ENCODE measurements around the gene FN1. TPM values are rescaled to one million over a fixed set of nuclear protein-coding genes. Genes with fewer than 3 reads are reported as not detected.

FN1 gene
- polyA plus RNA-seq, 4 donors = 468 to 543 (median 504) TPM

- no peak for DNase-seq (ENCODE audit: low read depth in 4 of 4, low spot score in 3 of 4)
Measured at GRCh38 chr2:215390550-215390913, 45.3 kb downstream of the FN1 start.

- DNase-seq (ENCODE audit: low read depth in 4 of 4, low spot score in 3 of 4) = no peak
Measured at GRCh38 chr2:215388002-215388728, 47.7 kb downstream of the FN1 start.

- DNase-seq (ENCODE audit: low read depth in 4 of 4, low spot score in 3 of 4) = no peak
Measured at GRCh38 chr2:215386566-215386965, 49.3 kb downstream of the FN1 start.

GRCh38 chr2:215384710-215385109 is 51.2 kb downstream of the FN1 start:
- DNase-seq (ENCODE audit: low read depth in 4 of 4, low spot score in 3 of 4) = no peak

GRCh38 chr2:215383652-215384279 is 52.1 kb downstream of the FN1 start:
- no peak for DNase-seq (ENCODE audit: low read depth in 4 of 4, low spot score in 3 of 4)

- no peak for DNase-seq (ENCODE audit: low read depth in 4 of 4, low spot score in 3 of 4)
Measured at GRCh38 chr2:215382480-215382879, 53.4 kb downstream of the FN1 start.

- DNase-seq (ENCODE audit: low read depth in 4 of 4, low spot score in 3 of 4) = no peak
Measured at GRCh38 chr2:215382011-215382410, 53.9 kb downstream of the FN1 start.

GRCh38 chr2:215380699-215381098 is 55.2 kb downstream of the FN1 start:
- no peak for DNase-seq (ENCODE audit: low read depth in 4 of 4, low spot score in 3 of 4)

GRCh38 chr2:215379948-215380347 is 55.9 kb downstream of the FN1 start:
- no peak for DNase-seq (ENCODE audit: low read depth in 4 of 4, low spot score in 3 of 4)

GRCh38 chr2:215379039-215379438 is 56.8 kb downstream of the FN1 start:
- no peak for DNase-seq (ENCODE audit: low read depth in 4 of 4, low spot score in 3 of 4)

- no peak for DNase-seq (ENCODE audit: low read depth in 4 of 4, low spot score in 3 of 4)
Measured at GRCh38 chr2:215378045-215378444, 57.8 kb downstream of the FN1 start.

- DNase-seq (ENCODE audit: low read depth in 4 of 4, low spot score in 3 of 4) = no peak
Measured at GRCh38 chr2:215377283-215377682, 58.6 kb downstream of the FN1 start.

GRCh38 chr2:215376103-215376780 is 59.6 kb downstream of the FN1 start:
- DNase-seq (ENCODE audit: low read depth in 4 of 4, low spot score in 3 of 4) = no peak

GRCh38 chr2:215375467-215375830 is 60.4 kb downstream of the FN1 start:
- DNase-seq (ENCODE audit: low read depth in 4 of 4, low spot score in 3 of 4) = no peak

- DNase-seq (ENCODE audit: low read depth in 4 of 4, low spot score in 3 of 4) = no peak
Measured at GRCh38 chr2:215374642-215375466, 61.0 kb downstream of the FN1 start.

GRCh38 chr2:215374002-215374401 is 61.9 kb downstream of the FN1 start:
- no peak for DNase-seq (ENCODE audit: low read depth in 4 of 4, low spot score in 3 of 4)

GRCh38 chr2:215372968-215373649 is 62.8 kb downstream of the FN1 start:
- DNase-seq (ENCODE audit: low read depth in 4 of 4, low spot score in 3 of 4) = no peak

GRCh38 chr2:215371915-215372897 is 63.7 kb downstream of the FN1 start:
- DNase-seq (ENCODE audit: low read depth in 4 of 4, low spot score in 3 of 4) = no peak

Data from right renal pelvis (tissue), 4 donors.